Activated CD4-positive, alpha-beta T cell treated with anti-CD3 and anti-CD28 coated beads for 1 hour (primary cell): ENCODE measurements around the gene AATF.
"Not testable (repeated sequence)": the region's sequence is repeated elsewhere in the genome, so short reads cannot be mapped to it uniquely, and the experiment has no call there.

Experiments used
- DNase-seq: peaks from one replicate; pipeline ENCODE4 v3.0.0-alpha.2; 2020

Gene AATF

DNA sequence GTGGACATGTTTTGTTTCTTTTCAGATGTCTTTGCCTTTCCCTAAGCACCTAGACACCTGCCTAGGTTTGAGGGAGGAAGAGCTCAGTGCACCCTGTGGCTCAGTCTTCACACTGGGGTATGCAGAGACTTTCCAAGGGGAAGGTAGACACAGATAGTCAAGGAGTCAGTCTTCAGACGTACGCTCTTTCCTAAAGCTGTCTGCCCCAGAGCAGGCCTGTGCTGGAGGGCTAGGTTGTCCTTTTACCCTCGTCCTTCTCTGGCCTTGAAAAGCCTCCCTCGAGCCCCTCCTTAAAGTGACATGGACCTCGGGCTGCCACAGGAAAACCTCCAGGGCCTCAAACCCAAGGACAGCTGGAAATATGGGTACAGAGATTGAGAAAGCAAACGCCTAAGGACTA lies 103.7 kb downstream of the AATF start:
- DNase-seq = no peak

DNA sequence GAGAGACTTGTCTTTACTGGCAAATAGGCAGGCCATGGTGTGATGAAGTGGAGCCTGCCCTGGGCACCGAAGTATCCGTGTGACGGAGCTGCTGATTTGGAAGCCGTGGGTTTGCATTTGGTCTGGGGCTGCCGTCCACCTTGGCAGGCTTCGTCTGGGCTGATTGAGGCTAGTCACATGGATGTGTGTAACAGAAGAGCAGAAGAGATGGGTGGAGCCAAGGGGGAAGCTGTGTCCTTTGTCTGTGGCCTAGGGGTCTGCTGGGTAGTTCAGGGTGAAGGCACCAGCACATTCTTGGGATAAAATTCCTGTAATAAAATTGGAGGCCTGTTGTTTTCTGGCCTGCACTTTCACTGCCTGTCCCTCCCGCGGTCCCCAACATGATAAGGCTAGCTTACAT lies 106.1 kb downstream of the AATF start:
- DNase-seq = no peak

DNA sequence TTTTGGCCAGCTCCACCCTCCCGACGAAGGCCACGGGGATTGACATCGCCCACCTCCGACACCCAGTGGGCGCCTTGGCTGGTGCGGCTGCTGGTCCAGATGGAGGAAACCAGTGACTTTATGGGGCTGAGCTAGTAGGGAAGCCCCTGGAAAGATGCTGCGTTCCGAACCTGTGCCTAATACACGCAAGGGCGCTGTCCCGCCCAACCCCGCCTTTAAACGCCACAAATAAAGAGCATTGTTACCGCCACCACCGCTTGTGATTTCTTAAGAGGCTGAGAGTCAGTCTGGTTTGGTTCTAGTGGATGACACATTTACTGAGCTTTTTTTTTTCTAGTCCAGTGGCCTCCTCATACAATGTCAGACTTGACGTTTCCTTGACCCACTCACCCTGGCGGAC lies 107.9 kb downstream of the AATF start:
- no peak for DNase-seq

DNA sequence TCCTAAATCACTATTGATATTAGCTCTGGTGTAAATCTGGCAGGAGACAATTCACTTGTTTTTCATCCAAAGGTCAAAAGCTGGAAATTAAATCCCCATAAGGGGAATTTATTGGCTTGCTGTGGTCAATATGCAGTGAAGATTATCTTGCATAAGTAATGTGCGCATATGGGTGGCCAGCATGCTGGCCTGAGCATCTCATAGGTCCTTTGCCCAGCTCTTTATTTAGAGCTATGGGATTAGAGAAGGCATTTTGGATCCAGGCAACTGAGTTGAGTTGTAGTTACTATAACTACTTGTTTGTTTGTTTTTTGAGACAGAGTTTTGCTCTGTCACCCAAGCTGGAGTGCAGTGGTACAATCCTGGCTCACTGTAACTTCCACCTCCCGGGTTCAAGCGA lies 110.7 kb downstream of the AATF start:
- no peak for DNase-seq

DNA sequence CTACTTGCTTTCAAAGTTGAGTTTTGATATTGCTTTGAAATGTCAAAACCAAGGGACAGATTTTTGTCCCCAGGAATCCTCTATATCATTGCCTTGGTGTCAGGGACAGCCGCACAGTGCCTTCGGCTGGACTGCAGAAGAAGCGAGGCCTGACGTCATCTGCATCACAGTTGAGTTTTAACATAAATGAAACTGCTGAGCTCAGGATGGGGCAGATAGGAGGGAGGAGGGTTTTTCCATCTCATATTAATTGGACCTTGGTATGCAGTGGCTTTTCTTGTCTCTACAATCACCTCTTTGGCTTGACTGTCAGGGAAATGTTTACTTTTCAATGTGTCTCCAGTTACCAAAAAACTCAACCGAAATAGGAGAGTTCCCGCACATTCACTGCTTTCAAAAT lies 111.3 kb downstream of the AATF start:
- no peak for DNase-seq

DNA sequence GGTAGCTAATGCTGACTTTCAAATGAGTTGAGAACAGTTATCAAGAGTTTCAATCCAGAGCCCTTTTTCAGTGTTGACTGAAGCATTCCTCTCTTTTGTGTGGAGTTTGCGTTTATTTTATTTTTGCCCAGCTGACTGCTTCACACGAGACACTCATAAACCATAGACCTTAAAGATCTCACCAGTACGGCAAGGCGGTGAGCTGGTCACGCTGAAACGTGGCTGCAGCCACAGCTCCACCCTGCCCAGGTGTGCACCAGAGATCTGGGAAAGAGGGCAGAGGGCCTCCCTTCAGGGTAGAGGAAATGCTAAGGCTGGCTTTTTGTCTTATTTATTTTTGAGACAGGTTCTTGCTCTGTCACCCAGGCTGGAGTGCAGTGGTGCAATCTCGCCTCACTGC lies 112.2 kb downstream of the AATF start:
- no peak for DNase-seq

DNA sequence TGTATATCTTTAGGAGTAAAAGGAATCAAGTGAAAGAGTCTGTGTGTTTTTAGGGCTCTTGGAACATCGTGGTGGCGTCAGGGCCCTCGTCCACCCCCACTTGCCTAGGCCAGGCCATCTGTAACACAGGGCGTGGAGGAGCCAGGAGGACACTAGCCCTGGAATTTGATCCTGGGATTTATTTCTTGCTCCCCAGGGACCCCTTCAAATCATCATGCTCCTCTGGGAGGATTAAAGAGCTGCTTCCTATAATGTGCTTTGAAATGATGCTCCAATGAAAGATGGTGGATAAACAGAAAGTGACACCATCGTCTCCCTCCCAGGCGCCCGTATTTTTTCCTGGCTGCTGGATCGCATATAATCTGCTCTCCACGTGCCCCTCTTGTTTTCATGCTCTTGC lies 113.3 kb downstream of the AATF start:
- no peak for DNase-seq

DNA sequence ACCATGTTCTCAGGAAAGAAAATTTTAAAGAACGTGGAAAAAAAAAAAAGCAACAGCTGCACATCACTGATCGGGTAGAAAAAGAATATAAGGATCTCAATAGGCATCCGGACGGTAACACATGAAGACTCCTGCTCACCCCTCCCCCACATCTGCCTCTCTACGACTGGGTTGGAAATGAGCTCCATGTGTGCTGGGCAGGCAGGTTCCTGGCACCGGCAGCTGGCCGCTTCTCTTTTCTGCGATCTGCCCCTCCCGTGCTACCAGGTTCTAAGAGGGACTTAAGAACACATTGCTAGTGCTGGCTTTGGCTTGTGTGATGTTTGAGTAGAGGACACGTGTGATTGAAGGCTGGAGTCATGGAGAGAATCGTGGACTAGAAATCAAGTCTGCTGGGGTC lies 115.5 kb downstream of the AATF start:
- DNase-seq = no peak

DNA sequence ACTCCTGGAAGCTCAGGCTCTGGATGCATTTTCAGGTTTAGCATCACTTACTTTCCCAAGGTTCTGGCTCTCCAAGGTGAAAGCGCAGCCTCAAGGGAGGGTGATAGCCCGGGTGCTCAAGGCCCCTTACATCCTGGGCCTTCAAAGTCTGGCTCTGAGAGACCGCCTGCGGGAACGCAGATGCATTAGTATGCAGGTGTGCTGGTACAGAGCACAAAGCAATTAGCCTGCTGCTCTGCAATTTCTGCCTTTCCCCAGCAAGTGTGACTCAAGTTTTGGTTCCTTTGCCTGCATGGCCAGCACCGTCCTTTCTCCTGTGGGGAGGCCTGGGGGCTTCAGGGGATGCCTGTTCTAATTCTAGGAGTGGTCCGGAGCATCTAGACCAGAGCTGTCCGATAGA lies 116.2 kb downstream of the AATF start:
- DNase-seq = no peak

DNA sequence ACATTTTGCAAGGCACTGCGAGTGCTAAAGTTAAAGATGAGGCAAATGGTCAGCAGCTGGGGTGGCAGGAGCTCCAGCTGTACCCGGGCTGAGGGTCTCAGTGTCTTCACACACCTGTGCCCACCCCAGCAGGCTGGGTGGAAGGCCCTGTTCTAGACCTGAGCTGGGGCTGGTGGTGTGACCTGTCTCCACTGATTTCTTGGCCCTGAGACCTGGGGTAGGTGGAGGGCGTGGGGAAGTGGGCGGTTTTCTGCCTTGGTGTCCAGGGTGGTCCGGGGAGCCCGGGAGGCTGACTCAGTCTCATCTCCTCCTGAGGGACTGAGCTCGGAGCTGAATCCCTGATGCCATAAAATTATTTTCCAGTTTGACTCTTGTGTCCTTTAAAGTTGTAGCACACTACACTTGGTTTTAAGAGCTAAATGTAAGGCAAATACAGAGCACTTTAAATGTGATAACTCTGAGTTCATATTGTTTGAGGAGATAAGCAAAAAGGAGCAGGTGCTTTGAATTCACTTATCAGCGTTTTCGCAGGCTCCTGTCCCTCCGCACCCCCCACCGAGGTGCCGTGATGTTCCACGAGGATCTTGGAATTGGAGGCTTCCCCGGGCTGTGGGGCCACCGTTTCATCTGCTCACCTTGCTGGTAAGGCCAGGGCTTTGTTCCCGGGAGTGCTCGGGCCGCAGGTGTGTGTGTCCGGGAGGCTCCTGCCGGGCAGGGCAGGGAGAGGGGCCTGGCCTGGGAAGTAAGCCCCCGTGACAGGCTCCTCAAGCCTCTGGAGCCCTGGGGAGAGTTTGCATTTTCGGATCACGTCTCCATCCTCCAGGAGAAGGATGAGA lies 117.0 kb downstream of the AATF start:
- DNase-seq = no peak

DNA sequence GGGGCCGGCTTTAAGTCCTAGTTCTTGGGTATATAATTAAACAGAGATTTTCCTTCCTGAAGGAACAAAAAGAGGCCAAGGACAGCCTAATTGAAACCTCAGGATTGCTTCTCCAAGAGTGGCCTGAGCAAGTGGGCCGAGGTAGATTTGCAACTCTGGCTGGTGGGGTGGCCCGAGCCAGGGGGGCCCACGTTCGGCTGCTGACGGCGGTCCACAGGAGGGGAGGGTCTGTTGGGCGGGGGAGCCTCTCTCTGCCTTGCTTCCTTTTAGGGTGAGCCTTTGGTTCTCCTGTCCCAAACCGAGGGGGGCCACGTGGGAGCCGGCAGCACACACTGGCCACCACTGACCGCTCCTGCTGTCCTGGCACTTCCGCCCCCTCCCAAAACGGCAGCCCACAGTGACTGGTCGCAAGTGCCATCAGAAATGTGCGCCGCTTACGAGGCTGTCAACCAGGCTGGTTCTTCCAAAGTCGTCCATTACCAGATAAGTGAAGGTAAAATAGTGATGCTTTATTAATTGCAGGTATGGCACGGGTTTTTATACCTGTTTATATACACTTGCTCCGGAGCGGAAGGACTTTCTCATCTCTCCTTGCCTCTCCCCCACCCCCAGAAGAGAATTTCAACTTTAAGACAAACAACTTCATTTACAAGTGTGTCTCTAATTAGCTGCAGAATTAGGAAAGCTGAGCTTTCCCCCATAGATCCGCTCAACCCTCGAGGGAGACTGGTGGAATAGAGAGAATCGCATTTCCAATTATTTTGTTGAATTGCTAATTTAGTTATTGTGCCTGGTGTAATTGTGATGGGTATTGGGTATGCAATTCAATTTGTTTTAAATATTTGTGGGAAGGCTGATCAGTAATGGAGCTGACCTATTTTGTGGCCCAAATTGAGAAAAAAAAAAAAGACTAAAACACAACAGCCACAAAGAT lies 117.8 kb downstream of the AATF start:
- DNase-seq = no peak

DNA sequence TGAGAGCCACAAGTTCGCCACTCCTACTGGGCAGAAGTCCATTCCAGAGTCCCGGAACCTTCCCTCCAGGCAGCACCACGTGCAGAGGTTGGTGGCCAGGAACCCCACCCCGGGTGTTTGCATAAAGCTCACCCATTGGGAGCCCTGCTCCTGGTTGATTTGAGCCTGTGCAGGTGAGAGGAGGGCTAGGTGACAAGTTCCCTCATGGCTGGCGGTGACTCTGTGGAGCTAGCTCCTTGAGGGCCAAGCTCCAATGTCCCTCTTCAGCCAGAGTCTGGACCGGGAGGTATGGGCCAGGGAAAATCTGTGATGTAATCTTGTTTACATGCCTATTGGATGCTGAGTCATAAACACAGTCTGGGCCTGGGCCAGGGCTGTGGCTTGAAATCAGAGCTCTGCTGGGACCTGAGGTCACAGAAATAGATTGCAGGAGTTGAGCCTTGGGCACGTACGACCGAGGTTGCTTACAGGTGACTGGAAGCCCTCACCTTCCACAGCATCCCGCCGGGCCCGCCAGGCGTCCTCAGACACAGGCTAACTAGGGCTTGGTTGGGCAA lies 118.9 kb downstream of the AATF start:
- no peak for DNase-seq

DNA sequence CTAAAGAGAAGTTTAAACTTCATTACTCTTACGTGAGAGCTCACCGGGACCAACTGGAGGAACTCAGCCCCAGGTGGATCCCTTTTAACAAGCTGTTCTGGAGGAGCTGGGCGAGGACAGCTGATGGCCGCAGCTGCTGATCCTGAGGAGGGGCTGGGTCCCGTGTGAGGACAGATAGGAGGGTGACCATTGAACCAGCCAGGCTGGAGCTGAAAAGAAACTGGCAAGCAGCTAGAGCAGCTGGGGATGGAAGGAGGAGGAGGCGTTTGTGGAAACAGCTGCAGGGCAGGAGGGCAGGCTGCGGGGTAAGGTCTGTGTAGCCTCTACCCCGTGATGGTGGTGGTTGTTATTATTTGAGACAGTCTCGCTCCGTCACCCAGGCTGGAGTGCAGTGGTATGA lies 119.5 kb downstream of the AATF start:
- no peak for DNase-seq

DNA sequence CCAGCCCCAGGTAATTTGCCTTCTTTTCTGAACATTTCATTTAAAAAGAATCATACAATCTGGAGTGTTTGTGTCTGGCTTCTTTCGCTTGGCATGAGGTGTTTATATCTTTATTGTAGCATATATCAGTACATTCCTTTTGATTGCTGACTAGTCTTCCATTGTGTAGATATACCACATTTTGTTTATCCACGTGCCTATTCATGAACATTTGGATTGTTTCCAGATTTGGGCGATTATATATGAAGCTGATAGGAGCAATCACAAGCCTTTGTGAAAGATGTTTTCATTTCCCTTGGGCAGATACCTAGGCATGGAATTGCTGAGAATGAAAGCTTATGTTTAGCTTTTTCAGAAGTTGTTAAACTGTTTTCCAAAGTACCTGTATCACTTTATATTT lies 120.3 kb downstream of the AATF start:
- DNase-seq = no peak

DNA sequence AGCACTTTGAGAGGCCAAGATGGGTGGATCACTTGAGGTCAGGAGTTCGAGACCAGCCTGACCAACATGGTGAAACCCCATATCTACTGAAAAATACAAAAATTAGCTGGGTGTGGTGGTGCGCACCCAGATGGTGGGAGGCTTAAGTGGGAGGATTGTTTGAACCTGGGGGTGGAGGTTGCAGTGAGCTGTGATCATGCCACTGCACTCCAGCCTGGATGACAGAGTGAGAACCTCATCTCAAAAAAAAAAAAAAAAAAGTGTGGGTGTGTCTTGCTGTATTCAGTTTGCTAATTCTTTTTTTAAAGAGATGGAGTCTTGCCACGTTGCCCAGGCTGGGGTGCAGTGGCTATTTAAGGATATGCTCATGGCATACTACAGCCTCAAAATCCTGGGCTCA lies 124.7 kb downstream of the AATF start:
- not testable (repeated sequence) for DNase-seq

DNA sequence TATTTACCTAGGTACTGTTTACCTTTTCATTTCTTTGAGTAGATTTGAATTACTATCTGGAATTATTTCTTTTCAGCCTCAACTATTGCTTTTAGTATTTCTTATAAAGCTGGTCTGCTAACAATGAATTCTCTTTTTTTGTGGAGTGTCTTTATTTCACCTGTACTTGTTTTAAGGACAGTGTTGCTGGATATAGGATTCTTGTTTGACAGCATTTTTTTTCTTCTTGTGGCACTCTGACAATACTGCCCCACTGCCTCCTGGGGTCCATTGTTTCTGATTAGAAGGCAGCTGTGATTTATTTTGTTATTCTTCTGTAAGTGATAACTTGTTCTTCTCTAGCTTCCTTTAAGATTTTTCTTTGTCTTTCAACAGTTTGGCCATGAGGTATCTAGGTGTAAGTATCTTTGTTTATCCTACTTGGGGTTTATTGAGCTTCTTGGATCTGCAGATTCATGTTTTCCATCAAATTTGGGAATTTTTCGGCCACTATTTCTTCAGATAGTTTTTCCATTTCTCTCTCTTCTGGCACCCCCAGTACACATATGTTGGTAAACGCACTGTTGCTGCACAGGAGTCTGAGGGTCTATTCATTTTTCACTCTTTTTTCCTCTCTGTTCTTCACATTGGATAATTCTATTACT lies 130.4 kb downstream of the AATF start:
- DNase-seq = no peak

DNA sequence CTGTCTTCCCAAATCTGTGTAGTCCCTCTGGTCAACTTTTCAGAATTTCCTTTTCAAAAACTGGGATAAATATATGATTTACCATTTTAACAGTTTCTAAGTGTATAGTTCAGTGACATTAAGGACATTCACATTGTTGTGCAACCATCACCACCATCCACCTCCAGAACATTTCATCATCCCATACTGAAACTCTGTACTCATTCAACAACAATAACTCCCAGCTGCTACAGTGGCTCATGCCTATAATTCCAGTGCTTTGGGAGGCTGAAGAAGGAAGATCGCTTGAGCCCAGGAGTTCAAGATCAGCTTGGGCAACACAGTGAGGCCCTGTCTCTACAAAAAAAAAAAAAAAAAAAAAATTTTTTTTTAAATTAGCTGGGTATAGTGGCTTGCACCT lies 131.0 kb downstream of the AATF start:
- no peak for DNase-seq

DNA sequence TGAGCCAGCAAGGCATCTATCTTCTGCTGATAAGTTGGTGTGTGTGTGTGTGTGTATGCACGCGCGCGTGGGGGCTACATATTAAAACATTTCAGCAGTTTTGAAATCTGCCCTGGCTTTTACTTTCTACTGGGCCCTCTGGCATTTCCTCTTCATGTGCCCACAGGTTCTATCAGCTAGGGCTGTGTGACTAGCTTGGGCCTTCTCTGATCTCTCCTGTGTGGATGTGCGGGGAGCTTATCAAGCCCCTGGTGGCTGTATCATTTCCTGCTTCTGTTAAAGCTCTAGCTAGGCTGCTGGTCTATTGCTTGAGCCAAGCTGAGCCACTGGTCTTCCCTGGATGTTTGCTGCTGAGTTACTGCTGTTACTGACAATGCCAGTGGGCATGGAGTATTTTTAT lies 132.5 kb downstream of the AATF start:
- DNase-seq = no peak

DNA sequence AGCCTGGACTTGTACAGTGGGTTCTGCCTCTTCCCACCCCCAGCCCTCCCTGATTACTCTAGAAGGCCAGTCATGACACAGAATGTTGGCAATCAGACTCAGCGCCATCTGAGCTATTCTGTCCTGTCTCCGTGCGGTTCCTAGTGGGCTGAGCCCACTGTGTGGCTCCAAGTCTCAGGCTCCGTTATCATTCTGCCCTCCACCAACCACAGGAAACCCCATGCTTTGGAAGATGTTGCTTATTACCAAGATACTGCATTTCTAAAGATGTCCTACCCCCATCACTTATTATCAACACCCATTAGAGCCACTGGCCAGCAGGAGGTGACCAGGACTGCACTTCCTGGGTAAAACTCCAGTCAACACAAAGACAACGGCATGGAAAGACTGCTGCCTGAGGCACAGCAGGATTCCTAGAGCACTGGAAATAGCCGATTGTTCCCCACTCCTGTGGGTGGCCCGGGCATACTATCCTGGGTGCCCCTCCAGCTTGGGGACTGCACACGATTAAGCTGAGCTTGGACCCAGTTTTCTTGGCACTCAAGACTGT lies 133.6 kb downstream of the AATF start:
- no peak for DNase-seq

DNA sequence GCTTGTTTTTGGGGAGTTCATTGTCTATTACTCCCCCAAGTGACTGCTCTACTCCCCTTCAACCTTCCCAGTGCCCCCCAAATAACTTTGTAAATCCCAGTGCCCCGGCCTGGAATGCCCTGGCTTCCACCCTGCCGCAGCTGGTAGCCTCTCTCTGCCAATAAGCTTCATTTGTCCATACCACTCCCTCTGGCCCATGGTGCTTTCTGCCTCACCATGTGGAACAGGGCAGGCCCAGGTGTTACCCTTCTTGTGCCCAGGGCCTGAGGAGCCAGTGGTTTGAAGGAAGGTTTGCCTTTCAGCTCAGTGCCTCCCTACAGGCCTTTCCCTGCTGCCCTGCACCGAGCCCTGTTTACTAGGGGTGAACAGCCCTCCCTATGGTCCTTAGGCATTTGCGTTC lies 134.2 kb downstream of the AATF start:
- no peak for DNase-seq

DNA sequence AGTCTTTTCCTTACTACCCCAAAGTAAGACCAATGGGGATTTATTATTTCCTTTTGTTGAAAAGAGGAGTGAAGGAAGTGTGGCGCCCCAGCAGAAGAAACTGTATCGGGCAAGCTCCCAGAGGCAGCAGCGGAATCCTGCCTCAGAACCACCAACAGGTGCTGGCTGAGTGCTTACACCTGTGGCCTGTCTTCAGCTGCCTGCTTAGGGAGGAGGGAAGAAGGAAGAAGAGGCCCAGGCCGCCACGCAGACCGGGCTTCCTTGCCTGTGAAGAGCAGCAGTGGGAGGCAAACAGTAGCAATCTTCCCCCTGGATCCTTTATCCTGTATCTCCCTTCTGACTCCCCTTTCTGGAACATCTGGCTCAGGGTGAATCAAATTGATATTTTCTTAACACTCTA lies 134.7 kb downstream of the AATF start:
- no peak for DNase-seq

DNA sequence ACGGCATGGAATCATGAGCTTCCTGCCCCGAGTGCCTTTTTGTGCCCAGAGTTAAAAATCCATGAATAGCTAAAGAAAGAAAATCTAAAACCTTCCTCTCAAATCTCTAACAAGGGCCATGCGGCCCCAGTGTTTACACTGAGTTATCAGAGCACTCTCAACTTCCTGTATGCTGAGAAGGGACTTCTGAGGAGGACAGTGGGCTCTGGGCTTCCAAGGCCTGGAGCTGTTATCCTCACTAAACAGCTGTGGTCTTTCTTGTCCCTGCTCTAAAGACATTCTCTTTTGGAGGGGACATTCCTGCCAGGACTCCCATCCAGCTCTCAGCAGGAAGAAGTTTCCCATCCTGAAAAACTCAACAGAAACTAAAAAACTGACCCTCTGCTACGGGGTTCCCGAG lies 135.6 kb downstream of the AATF start:
- DNase-seq = no peak

DNA sequence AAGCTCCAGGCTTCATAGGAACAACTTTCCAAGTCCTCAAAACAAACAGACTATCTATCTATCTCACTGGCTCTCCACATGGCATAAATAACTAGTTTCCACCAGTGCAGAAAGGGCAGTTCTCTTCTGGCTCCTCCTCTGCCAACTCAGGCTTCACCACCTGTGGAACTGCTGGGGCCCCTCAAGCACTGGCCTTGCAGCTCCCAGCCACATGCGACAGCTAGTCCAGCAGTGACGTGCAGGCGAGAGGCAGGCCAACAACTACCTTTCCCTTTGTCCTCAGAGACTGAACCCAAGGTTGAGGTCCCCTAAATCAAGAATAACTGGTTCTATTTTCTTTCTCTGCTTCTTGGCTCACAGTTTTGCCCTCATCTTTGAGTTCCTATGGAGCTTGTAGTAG lies 137.6 kb downstream of the AATF start:
- DNase-seq = no peak
